MCF 10A (cell line): ENCODE data around the gene CEP192. TPM values are rescaled to one million over a fixed set of nuclear protein-coding genes. Genes with fewer than 3 reads are reported as not detected.

Experiments
- BruUV-seq: library from RNA; stranded (reverse); fragments of 400-500 nt; replicated peaks from 2 replicates; lab custom pipeline; 2021; lab: Mats Ljungman, UMichigan
- CTCF ChIA-PET: fragments of 300-600 bp; sonication (Branson Sonifier 250); formaldehyde crosslinking; extraction: SDS; loops from one replicate; lab custom pipeline; 2021; ENCODE audit warnings: antibody characterized with exemption, inconsistent platforms; lab: Yijun Ruan, JAX
- POLR2A ChIA-PET: fragments of 300-600, 350-650 bp; sonication (Branson Sonifier 250); formaldehyde crosslinking; extraction: SDS; loops from one replicate; lab custom pipeline; 2020; ENCODE audit warnings: antibody characterized with exemption, inconsistent platforms; lab: Yijun Ruan, JAX
- DNase-seq: peaks from one replicate; pipeline ENCODE4 v3.0.0-alpha.2; 2018; ENCODE audit not compliant: unreplicated experiment
- H3K27ac Mint-ChIP-seq: one replicate; pipeline ENCODE4 v1.8.0; 2022; ENCODE audit warnings: mild to moderate bottlenecking, low read depth, mixed read lengths; ENCODE audit not compliant: unreplicated experiment
- H3K27me3 Mint-ChIP-seq: one replicate; pipeline ENCODE4 v1.8.0; 2022; ENCODE audit warnings: mixed read lengths; ENCODE audit not compliant: insufficient read depth, unreplicated experiment
- H3K36me3 Mint-ChIP-seq: one replicate; pipeline ENCODE4 v1.8.0; 2022; ENCODE audit warnings: mild to moderate bottlenecking, moderate library complexity, mixed read lengths; ENCODE audit not compliant: insufficient read depth, unreplicated experiment
- H3K4me1 Mint-ChIP-seq: one replicate; pipeline ENCODE4 v1.8.0; 2022; ENCODE audit warnings: mixed read lengths; ENCODE audit not compliant: insufficient read depth, unreplicated experiment
- H3K4me3 Mint-ChIP-seq: one replicate; pipeline ENCODE4 v1.8.0; 2022; ENCODE audit warnings: mild to moderate bottlenecking, moderate library complexity, mixed read lengths; ENCODE audit not compliant: unreplicated experiment
- H3K9me3 Mint-ChIP-seq: one replicate; pipeline ENCODE4 v1.8.0; 2022; ENCODE audit warnings: mixed read lengths; ENCODE audit not compliant: unreplicated experiment
- CTCF ChIP-seq: fragments of 200-600 bp; IDR thresholded peaks from one replicate; pipeline ENCODE4 v1.8.0; 2022; ENCODE audit warnings: antibody characterized with exemption, mild to moderate bottlenecking; ENCODE audit not compliant: unreplicated experiment
- intact Hi-C: fragments of 100-400 bp; cut with micrococcal nuclease; formaldehyde crosslinking; loops from 2 replicates; pipeline ENCODE4 v1.14.1; 2022
- total RNA-seq: library from RNA; stranded (reverse); gene quantifications from 2 replicates; pipeline ENCODE4 v1.2.3, GENCODE V29; 2022

The CEP192 gene
- total RNA-seq, 1 experiment from 2014 or later: 14.3 TPM

- Mint-ChIP-seq H3K4me3 (no peak overlapping the region), H3K36me3 (peaks cover 48% of the 10 kb centered on the region), H3K9me3 (no peaks in the 10 kb centered on the region), H3K27me3 (no peaks in the 10 kb centered on the region), H3K4me1 (no peaks in the 10 kb centered on the region), H3K27ac (no peak overlapping the region)
- POLR2A ChIA-PET: interaction anchor here (1.0 kb wide), 1 partner anchor 11 kb away, joined by 4 read pairs; no protein-coding TSS in a partner anchor
- TF ChIP-seq CTCF: no peak
- CTCF ChIA-PET: interaction anchor here (0.7 kb wide), 1 partner anchor 391 kb away, joined by 3 read pairs; no protein-coding TSS in a partner anchor
- BruUV-seq: no TSS peak
- no peak for DNase-seq
- intact Hi-C loops: no loop called here
These were observed 135.9 kb downstream of the CEP192 start for GRCh38 chr18:13126966-13127598.

- H3K9me3 Mint-ChIP-seq: no peaks in the 10 kb centered on the region
- peaks cover 34% of the 10 kb centered on the region for H3K36me3 Mint-ChIP-seq
- no peak for DNase-seq
- CTCF ChIA-PET: no interaction called here
- H3K4me3 Mint-ChIP-seq: no peak overlapping the region
- no peak overlapping the region for H3K27ac Mint-ChIP-seq
- no peaks in the 10 kb centered on the region for H3K27me3 Mint-ChIP-seq
- intact Hi-C loops: no loop called here
- BruUV-seq: no TSS peak
- H3K4me1 Mint-ChIP-seq: no peaks in the 10 kb centered on the region
- no peak for TF ChIP-seq CTCF
- POLR2A ChIA-PET: no interaction called here
These were observed 140.1 kb downstream of the CEP192 start for GRCh38 chr18:13131283-13131682.

GRCh38 chr18:13134551-13135401, 143.6 kb downstream of the CEP192 start:
- Mint-ChIP-seq H3K4me3 (no peak overlapping the region), H3K27ac (no peak overlapping the region), H3K27me3 (no peaks in the 10 kb centered on the region), H3K9me3 (no peaks in the 10 kb centered on the region), H3K36me3 (peaks cover 14% of the 10 kb centered on the region), H3K4me1 (peaks cover 6% of the 10 kb centered on the region)
- intact Hi-C loops: no loop called here
- ChIA-PET CTCF (no interaction called here), POLR2A (no interaction called here)
- BruUV-seq: no TSS peak
- TF ChIP-seq CTCF: no peak
- DNase-seq: no peak
